HCT116 (cell line): ENCODE data around the gene SLC15A3. TPM values are rescaled to one million over a fixed set of nuclear protein-coding genes. Genes with fewer than 3 reads are reported as not detected.

ENCODE experiments used
- ATAC-seq: fragments of 200-7000 bp; cut with Tn5 transposase; 2 replicates; pipeline ENCODE4 v1.9.1; 2020; ENCODE audit warnings: mild to moderate bottlenecking, moderate library complexity
- BruUV-seq: library from RNA; stranded (reverse); fragments of 400-500 nt; replicated peaks from 2 replicates; lab custom pipeline; 2021; lab: Mats Ljungman, UMichigan
- CTCF ChIA-PET: fragments of 300-600 bp; sonication (Branson Sonifier 250); formaldehyde crosslinking; loops from one replicate; lab custom pipeline; 2021; ENCODE audit warnings: antibody characterized with exemption; lab: Charles Lee
- POLR2A ChIA-PET: fragments of 300-600, 350-600 bp; sonication (Branson Sonifier 250); formaldehyde crosslinking; loops from one replicate; lab custom pipeline; 2021; ENCODE audit warnings: antibody characterized with exemption; lab: Charles Lee
- RAD21 ChIA-PET, 2 experiments: fragments of 300-600 bp; sonication (Branson Sonifier 250); formaldehyde crosslinking; loops; one replicate each; lab custom pipeline; 2023; ENCODE audit warnings: low total read pairs in 2 of 2; ENCODE audit not compliant: uncharacterized antibody in 2 of 2, unreplicated experiment in 2 of 2, low non-redundant PET in 1 of 2; lab: Charles Lee
- DNase-seq: peaks from one replicate; pipeline ENCODE4 v3.0.0-alpha.2; 2010; ENCODE audit warnings: low read depth, low spot score
- H2AFZ ChIP-seq: fragments of 200-600 bp; shearing (Covaris generic), sonication (generic); 2 replicates; pipeline ENCODE4 v1.6.1; 2017; ENCODE audit warnings: low read depth, mixed run types, mixed read lengths, antibody characterized with exemption, low read length; ENCODE audit not compliant: poor library complexity, severe bottlenecking
- H3K27ac ChIP-seq: 2 replicates; pipeline ENCODE4 v1.5.1; 2012; ENCODE audit warnings: low read depth, low read length
- H3K27me3 ChIP-seq: fragments of 200-600 bp; sonication (generic); 2 replicates; pipeline ENCODE4 v1.6.1; 2016; ENCODE audit warnings: mixed run types, low read length, mixed read lengths; ENCODE audit not compliant: insufficient read depth
- H3K36me3 ChIP-seq, 2 experiments: fragments of 200-500 bp in 1 of 2; fragments of 200-600 bp in 1 of 2; sonication (Bioruptor generic) in 1 of 2; sonication (generic) in 1 of 2; 2 replicates each; pipeline versions ENCODE4 v1.5.1 to v1.6.1; 2014 to 2016; ENCODE audit warnings: low read length in 2 of 2, inconsistent platforms in 1 of 2, mixed read lengths in 1 of 2, mixed run types in 1 of 2; ENCODE audit not compliant: insufficient read depth in 2 of 2, control insufficient read depth in 1 of 2
- H3K4me1 ChIP-seq, 2 experiments: fragments of 200-600 bp in 1 of 2; sonication (generic) in 1 of 2; 2 replicates each; pipeline versions ENCODE4 v1.5.1 to v1.6.1; 2012 to 2017; ENCODE audit warnings: low read length in 2 of 2, inconsistent platforms in 1 of 2, mild to moderate bottlenecking in 1 of 2, mixed read lengths in 1 of 2, mixed run types in 1 of 2, moderate library complexity in 1 of 2; ENCODE audit not compliant: insufficient read depth in 2 of 2, control insufficient read depth in 1 of 2
- H3K4me2 ChIP-seq: fragments of 200-600 bp; sonication (generic); 2 replicates; pipeline ENCODE4 v1.6.1; 2017; ENCODE audit warnings: mixed run types, low read length, mixed read lengths
- H3K4me3 ChIP-seq, 2 experiments: fragments of 200-600 bp in 1 of 2; sonication (generic) in 1 of 2; replicated peaks in 1 of 2; 2 replicates each; pipeline ENCODE4 v1.5.1; 2011 to 2016; ENCODE audit warnings: low read length in 2 of 2, control low read depth in 1 of 2, low read depth in 1 of 2, mild to moderate bottlenecking in 1 of 2, mixed read lengths in 1 of 2, mixed run types in 1 of 2
- H3K79me2 ChIP-seq: fragments of 200-600 bp; sonication (generic); 2 replicates; pipeline ENCODE4 v1.6.1; 2017; ENCODE audit warnings: mild to moderate bottlenecking, mixed run types, low read length, moderate library complexity, mixed read lengths; ENCODE audit not compliant: insufficient read depth
- H3K9ac ChIP-seq: fragments of 200-600 bp; sonication (generic); 2 replicates; pipeline ENCODE4 v1.6.1; 2016; ENCODE audit warnings: low read length, mixed read lengths
- H3K9me2 ChIP-seq: fragments of 200-600 bp; sonication (generic), shearing (Covaris generic); 2 replicates; pipeline ENCODE4 v1.6.1; 2017; ENCODE audit warnings: mixed run types, mild to moderate bottlenecking, moderate library complexity; ENCODE audit not compliant: insufficient read depth
- H3K9me3 ChIP-seq, 2 experiments: fragments of 200-500 bp in 1 of 2; fragments of 200-600 bp in 1 of 2; sonication (Bioruptor generic) in 1 of 2; sonication (generic) in 1 of 2; 2 replicates each; pipeline ENCODE4 v1.6.1; 2014 to 2017; ENCODE audit warnings: low read length in 2 of 2, mixed read lengths in 2 of 2, inconsistent platforms in 1 of 2, low read depth in 1 of 2, mild to moderate bottlenecking in 1 of 2, mixed run types in 1 of 2, moderate library complexity in 1 of 2; ENCODE audit not compliant: control insufficient read depth in 1 of 2, insufficient read depth in 1 of 2
- H4K20me1 ChIP-seq: fragments of 200-600 bp; sonication (generic), shearing (Covaris generic); 2 replicates; pipeline ENCODE4 v1.6.1; 2017; ENCODE audit warnings: mixed run types, mild to moderate bottlenecking, moderate library complexity; ENCODE audit not compliant: insufficient read depth
- ATF3 ChIP-seq: IDR thresholded peaks from 2 replicates; pipeline ENCODE4 v1.6.1; 2012
- CBX3 ChIP-seq: IDR thresholded peaks from 2 replicates; pipeline ENCODE4 v1.6.1; 2012; ENCODE audit warnings: low read depth
- CEBPB ChIP-seq: IDR thresholded peaks from 2 replicates; pipeline ENCODE4 v1.6.1; 2012; ENCODE audit warnings: low read depth
- CTCF ChIP-seq, 3 experiments: fragments of 200-600 bp in 1 of 3; sonication (generic) in 1 of 3; IDR thresholded peaks in 2 of 3; conservative IDR thresholded peaks in 1 of 3; 2 replicates each; pipeline ENCODE4 v1.5.1; 2012 to 2017; ENCODE audit warnings: low read depth in 2 of 3, low read length in 2 of 3, antibody characterized with exemption in 1 of 3, borderline replicate concordance in 1 of 3, control low read depth in 1 of 3, mild to moderate bottlenecking in 1 of 3, mixed read lengths in 1 of 3, mixed run types in 1 of 3, moderate library complexity in 1 of 3; ENCODE audit not compliant: insufficient read depth in 1 of 3
- EGR1 ChIP-seq: IDR thresholded peaks from 2 replicates; pipeline ENCODE4 v1.6.1; 2012; ENCODE audit warnings: low read depth
- EZH2 ChIP-seq: fragments of 200-600 bp; sonication (generic); IDR thresholded peaks from 2 replicates; pipeline ENCODE4 v1.6.1; 2017; ENCODE audit warnings: antibody characterized with exemption, mixed run types
- EZH2phosphoT487 ChIP-seq: fragments of 200-600 bp; IDR thresholded peaks from 2 replicates; pipeline ENCODE4 v1.6.1; 2018; ENCODE audit warnings: antibody characterized with exemption, borderline replicate concordance
- JUND ChIP-seq: IDR thresholded peaks from 2 replicates; pipeline ENCODE4 v1.6.1; 2012
- POLR2A ChIP-seq: IDR thresholded peaks from 2 replicates; pipeline ENCODE4 v1.7.0; 2011; ENCODE audit warnings: borderline replicate concordance; ENCODE audit not compliant: insufficient read depth, insufficient read length; ENCODE audit errors: extremely low read depth
- POLR2AphosphoS5 ChIP-seq: IDR thresholded peaks from 2 replicates; pipeline ENCODE4 v1.6.1; 2011; ENCODE audit warnings: mild to moderate bottlenecking, low read depth, low read length, moderate library complexity
- RAD21 ChIP-seq: IDR thresholded peaks from 2 replicates; pipeline ENCODE4 v1.6.1; 2012; ENCODE audit warnings: low read depth, mild to moderate bottlenecking
- REST ChIP-seq: IDR thresholded peaks from 2 replicates; pipeline ENCODE4 v1.6.1; 2012; ENCODE audit warnings: low read depth
- SIN3A ChIP-seq: IDR thresholded peaks from 2 replicates; pipeline ENCODE4 v1.6.1; 2012; ENCODE audit warnings: low read depth
- SP1 ChIP-seq: IDR thresholded peaks from 2 replicates; pipeline ENCODE4 v1.6.1; 2012; ENCODE audit warnings: low read depth
- YY1 ChIP-seq: IDR thresholded peaks from 2 replicates; pipeline ENCODE4 v1.6.1; 2011; ENCODE audit warnings: low read length, low read depth, moderate library complexity, mild to moderate bottlenecking; ENCODE audit not compliant: insufficient replicate concordance; ENCODE audit errors: extremely low read depth
- ZFX ChIP-seq: fragments of 450-650 bp; IDR thresholded peaks from 2 replicates; pipeline ENCODE4 v1.6.1; 2017
- ZNF274 ChIP-seq: fragments of 200-500 bp; sonication (Bioruptor generic); IDR thresholded peaks from 2 replicates; pipeline ENCODE4 v1.6.1; 2014; ENCODE audit warnings: mild to moderate bottlenecking, low read depth, low read length, inconsistent platforms
- intact Hi-C: fragments of 100-400 bp; cut with micrococcal nuclease; formaldehyde crosslinking; loops from 2 replicates; pipeline ENCODE4 v1.10.0; 2022
- total RNA-seq: library from RNA; stranded (reverse); gene quantifications from one replicate; pipeline ENCODE4 v1.2.1, GENCODE V29; 2021; ENCODE audit not compliant: unreplicated experiment

The SLC15A3 gene
- total RNA-seq, 1 experiment from 2014 or later: not detected

GRCh38 chr11:60918251-60918938, 33.6 kb downstream of the SLC15A3 start:
- Histone ChIP-seq H3K9ac (peak overlapping the region; percentile 9; the same call in 1 of the 2 replicates), H3K9me2 (no peaks in the 10 kb centered on the region), H3K27ac (no peak overlapping the region), H3K36me3 (peaks cover 9 to 23% of the 10 kb centered on the region in 2 experiments; a peak in 2 of 4 replicates), H4K20me1 (no peaks in the 10 kb centered on the region; the same call in 1 of the 2 replicates), H3K4me1 (peaks cover 25 to 65% of the 10 kb centered on the region in 2 experiments), H3K9me3 (no peaks in the 10 kb centered on the region), H3K79me2 (peaks cover 57% of the 10 kb centered on the region), H3K4me3 (no peak overlapping the region), H2AFZ (no peak overlapping the region), H3K27me3 (no peaks in the 10 kb centered on the region), H3K4me2 (peak overlapping the region; percentile 61)
- POLR2A ChIA-PET: no interaction called here
- intact Hi-C loops: loop anchor here (10.0 kb wide), 1 partner anchor 266 kb away; no protein-coding TSS in a partner anchor
- TF ChIP-seq JUND (no peak), RAD21 (no peak), ZNF274 (no peak), CEBPB (no peak), SP1 (no peak), SIN3A (no peak), ATF3 (no peak), EZH2 (no peak), POLR2A (no peak), EZH2phosphoT487 (no peak), CBX3 (no peak), YY1 (no peak), POLR2AphosphoS5 (no peak), ZFX (no peak), CTCF (IDR thresholded peaks at IDR 0.05 in 2 of 3, conservative IDR thresholded peaks at IDR 0.05 in 1 of 3; ENCODE audit: borderline replicate concordance in 1 of 3, insufficient read depth in 1 of 3, low read depth in 2 of 3, low read length in 2 of 3) (no peak), EGR1 (no peak), REST (no peak)
- BruUV-seq: no TSS peak
- DNase-seq (no peak), ATAC-seq (no peak)
- RAD21 ChIA-PET: no interaction called here
- CTCF ChIA-PET: interaction anchor here (1.4 kb wide), 1 partner anchor 19 kb away, joined by 6 read pairs; no protein-coding TSS in a partner anchor
